DND-41 (cell line): ENCODE results near the gene CYP39A1.

ENCODE experiments used
- EZH2 ChIP-seq: IDR thresholded peaks from 3 replicates; pipeline ENCODE4 v1.6.1; 2012; ENCODE audit warnings: borderline replicate concordance, low read depth, mild to moderate bottlenecking, moderate library complexity, low read length, inconsistent platforms; ENCODE audit not compliant: severe bottlenecking
- TF ChIP-seq, protein P1 (sequence below): IDR thresholded peaks from 2 replicates; pipeline ENCODE4 v1.5.1; 2012; ENCODE audit warnings: borderline replicate concordance, low read length, moderate library complexity, mild to moderate bottlenecking; ENCODE audit not compliant: poor library complexity, severe bottlenecking; ENCODE audit errors: extremely low read depth

DNA sequence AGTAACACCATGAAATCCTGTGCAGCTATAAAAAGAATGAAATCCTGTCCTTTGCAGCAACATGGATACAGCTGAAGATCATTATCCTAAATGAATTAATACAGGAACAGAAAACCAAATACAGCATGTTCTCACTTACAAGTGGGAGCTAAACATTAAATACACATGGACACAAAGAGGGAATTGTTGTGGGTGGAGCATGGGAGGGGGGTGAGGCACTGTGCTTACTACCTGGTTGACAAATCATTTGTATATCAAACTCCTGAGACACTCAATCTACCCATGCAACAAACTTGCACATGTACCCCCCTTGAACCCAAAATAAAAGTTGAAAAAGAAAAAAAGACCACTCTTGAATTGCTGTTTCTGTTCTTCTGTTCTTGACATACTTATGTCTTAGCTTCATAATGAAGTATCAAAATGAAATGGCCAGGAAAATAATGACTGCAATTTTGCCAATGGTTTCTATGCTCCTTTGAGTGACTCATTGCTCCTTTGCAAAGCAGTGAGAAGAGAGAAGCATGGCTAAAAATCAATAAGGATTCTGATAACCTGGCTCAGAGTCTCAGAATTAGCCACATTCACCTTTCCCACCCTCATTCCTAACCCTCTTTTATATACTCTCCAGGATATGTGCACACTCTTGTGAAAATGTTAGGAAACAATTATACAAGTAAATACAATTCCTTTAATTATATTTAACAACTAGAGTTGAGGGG is 71.0 kb downstream of the CYP39A1 start:
- TF ChIP-seq, protein P1, sequence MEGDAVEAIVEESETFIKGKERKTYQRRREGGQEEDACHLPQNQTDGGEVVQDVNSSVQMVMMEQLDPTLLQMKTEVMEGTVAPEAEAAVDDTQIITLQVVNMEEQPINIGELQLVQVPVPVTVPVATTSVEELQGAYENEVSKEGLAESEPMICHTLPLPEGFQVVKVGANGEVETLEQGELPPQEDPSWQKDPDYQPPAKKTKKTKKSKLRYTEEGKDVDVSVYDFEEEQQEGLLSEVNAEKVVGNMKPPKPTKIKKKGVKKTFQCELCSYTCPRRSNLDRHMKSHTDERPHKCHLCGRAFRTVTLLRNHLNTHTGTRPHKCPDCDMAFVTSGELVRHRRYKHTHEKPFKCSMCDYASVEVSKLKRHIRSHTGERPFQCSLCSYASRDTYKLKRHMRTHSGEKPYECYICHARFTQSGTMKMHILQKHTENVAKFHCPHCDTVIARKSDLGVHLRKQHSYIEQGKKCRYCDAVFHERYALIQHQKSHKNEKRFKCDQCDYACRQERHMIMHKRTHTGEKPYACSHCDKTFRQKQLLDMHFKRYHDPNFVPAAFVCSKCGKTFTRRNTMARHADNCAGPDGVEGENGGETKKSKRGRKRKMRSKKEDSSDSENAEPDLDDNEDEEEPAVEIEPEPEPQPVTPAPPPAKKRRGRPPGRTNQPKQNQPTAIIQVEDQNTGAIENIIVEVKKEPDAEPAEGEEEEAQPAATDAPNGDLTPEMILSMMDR: no peak
- TF ChIP-seq EZH2: no peak
